Suprapubic skin (tissue), 4 donors: ENCODE results near the gene NRF1.

Experiments used
- CTCF ChIP-seq, 2 donors: fragments of 200-600 bp in 1 of 2; fragments of 450-650 bp in 1 of 2; sonication (generic) in 1 of 2; IDR thresholded peaks; one replicate each; pipeline ENCODE4 v1.5.1; 2016 to 2019; ENCODE audit warnings: antibody characterized with exemption in 2 of 2, mild to moderate bottlenecking in 1 of 2, moderate library complexity in 1 of 2
- POLR2A ChIP-seq, 2 donors: fragments of 450-650 bp; IDR thresholded peaks; one replicate each; pipeline ENCODE4 v1.6.1; 2017; ENCODE audit warnings: antibody characterized with exemption in 2 of 2, mild to moderate bottlenecking in 2 of 2, moderate library complexity in 2 of 2
- POLR2AphosphoS5 ChIP-seq, 3 donors: sonication (generic); formaldehyde crosslinking; IDR thresholded peaks; one replicate each; pipeline ENCODE4 v1.6.1; 2017; ENCODE audit warnings: antibody characterized with exemption in 3 of 3

GRCh38 chr7:129723679-129724078 is 112.2 kb downstream of the NRF1 start:
- TF ChIP-seq POLR2A (IDR thresholded peaks at IDR 0.05) (no peak), POLR2AphosphoS5 (IDR thresholded peaks at IDR 0.05) (no peak), CTCF (IDR thresholded peaks at IDR 0.05) (no peak)
